LNCAP (cell line): Measurements from ENCODE around the gene MAGI1.

Experiments used
- TF ChIP-seq, protein P1 (sequence below): fragments of 450-650 bp; IDR thresholded peaks from 2 replicates; pipeline ENCODE4 v1.5.1; 2017; ENCODE audit warnings: mild to moderate bottlenecking

The MAGI1 gene

DNA sequence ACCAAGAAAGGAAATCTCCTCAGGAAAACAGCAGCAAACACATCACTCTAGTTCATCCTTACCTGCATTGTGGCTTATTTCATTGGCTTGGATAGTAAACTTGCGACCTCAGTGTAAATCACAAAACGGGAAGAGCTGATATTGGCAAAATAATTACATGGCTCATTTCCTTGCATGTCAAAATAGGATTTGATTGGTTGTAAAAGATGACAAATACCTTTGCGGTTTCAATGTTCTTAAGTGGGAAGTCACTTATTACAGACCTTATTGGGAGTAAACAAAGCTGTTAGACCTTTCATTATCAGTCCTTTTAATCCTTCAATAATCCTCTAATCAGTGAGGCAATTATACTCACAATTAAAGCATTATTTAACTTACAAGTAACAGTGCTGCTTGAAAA lies 590.6 kb downstream of the MAGI1 start:
- TF ChIP-seq, protein P1, sequence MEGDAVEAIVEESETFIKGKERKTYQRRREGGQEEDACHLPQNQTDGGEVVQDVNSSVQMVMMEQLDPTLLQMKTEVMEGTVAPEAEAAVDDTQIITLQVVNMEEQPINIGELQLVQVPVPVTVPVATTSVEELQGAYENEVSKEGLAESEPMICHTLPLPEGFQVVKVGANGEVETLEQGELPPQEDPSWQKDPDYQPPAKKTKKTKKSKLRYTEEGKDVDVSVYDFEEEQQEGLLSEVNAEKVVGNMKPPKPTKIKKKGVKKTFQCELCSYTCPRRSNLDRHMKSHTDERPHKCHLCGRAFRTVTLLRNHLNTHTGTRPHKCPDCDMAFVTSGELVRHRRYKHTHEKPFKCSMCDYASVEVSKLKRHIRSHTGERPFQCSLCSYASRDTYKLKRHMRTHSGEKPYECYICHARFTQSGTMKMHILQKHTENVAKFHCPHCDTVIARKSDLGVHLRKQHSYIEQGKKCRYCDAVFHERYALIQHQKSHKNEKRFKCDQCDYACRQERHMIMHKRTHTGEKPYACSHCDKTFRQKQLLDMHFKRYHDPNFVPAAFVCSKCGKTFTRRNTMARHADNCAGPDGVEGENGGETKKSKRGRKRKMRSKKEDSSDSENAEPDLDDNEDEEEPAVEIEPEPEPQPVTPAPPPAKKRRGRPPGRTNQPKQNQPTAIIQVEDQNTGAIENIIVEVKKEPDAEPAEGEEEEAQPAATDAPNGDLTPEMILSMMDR, result no peak

- TF ChIP-seq, protein P1, result no peak
Measured at GRCh38 chr3:65445573-65446169, 593.0 kb downstream of the MAGI1 start.

- TF ChIP-seq, protein P1, result no peak
Measured at GRCh38 chr3:65444447-65444815, 594.3 kb downstream of the MAGI1 start.

DNA sequence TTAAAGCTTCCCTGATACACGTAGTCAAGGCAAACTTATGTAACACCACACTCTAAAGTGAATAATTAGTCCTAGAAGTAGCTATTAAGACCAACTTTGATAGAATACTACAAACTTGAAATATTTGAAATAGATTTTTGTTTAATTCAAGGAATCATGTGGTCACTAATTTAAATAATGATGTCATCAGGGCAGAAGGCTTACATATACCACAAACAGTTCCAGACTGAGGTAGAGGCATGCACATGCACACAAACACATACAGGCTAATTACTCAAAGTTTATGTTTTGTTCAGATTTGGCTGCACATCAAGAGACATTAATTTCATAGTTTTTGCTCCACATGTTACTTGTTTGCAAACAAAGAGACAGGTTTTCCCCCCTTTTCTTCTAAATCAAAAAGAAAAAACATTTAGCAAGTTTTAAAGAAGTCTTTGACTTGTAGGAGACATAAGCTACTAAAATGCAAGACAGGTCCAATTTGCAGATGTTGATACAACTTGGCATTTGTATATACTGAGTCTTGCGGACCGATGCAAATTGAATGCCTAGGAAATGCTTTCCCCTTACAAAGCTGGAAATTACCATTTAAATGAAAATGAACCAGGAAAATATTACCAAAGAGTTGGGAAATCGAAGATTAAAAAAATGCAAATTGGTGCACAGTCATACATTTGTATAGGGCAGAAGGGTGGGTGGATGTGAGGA lies 594.8 kb downstream of the MAGI1 start:
- TF ChIP-seq, protein P1, result no peak

DNA sequence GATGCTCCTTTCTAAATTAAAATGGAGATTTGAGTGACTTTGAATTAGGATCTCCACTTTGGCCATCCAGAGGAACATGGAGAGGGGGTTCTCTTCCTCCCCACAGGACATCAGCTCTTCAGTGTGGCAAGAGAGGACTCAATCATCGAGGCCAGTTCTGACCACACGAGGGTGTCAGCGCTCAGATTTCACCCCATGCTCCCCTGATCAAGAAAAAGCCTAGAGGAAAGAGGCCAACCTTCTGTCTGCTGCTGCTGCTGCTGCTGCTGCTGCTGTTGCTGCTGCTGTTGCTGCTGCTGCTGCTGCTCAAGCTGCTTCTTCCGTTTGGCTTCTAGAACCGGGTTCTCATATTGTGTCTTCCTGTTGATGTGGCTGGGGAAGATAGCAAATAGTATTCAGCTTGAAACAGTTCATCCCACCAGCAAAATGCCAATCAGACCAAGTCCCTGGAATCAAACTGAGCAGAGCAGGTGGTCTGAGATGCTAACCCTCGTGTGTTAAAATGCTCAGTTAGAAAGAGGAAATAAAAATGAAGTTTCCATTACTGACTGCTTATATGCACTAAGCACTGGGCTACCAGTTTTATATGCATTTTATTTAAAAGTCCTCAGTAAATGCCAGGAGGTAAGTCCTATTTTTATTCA lies 599.0 kb downstream of the MAGI1 start:
- TF ChIP-seq, protein P1, result peak; percentile 70

GRCh38 chr3:65438612-65439011 lies 600.1 kb downstream of the MAGI1 start:
- TF ChIP-seq, protein P1, result no peak

GRCh38 chr3:65438096-65438495 lies 600.6 kb downstream of the MAGI1 start:
- TF ChIP-seq, protein P1, result no peak
